ENCODE results near the gene ABCG4. TPM values are rescaled to one million over a fixed set of nuclear protein-coding genes. Genes with fewer than 3 reads are reported as not detected.

Gene ABCG4
- total RNA-seq, 1 experiment from 2014 or later: 0.39 TPM

GRCh38 chr11:119152043-119152442, 3.2 kb downstream of the ABCG4 start:
- in situ Hi-C loops (cut with HindIII; ENCODE audit: low pct_unique_long_range_greater_than_20kb, low sequenced_read_pairs): no loop called here
- Histone ChIP-seq H3K27me3 (ENCODE audit: control insufficient read depth, insufficient read depth, low read length) (no peaks in the 10 kb centered on the region), H3K4me3 (ENCODE audit: low read depth in 2 of 2, low read length in 2 of 2) (no peak overlapping the region), H3K9me3 (ENCODE audit: control insufficient read depth, insufficient read depth, low read depth, low read length) (no peaks in the 10 kb centered on the region), H3K27ac (ENCODE audit: low read length) (no peak overlapping the region), H3K4me1 (ENCODE audit: control insufficient read depth, insufficient read depth, low read length) (peaks cover 5% of the 10 kb centered on the region; the same call in 1 of the 2 replicates), H3K36me3 (ENCODE audit: control insufficient read depth, insufficient read depth, low read length) (no peaks in the 10 kb centered on the region)
- TF ChIP-seq SIN3A (IDR thresholded peaks at IDR 0.05; ENCODE audit: borderline replicate concordance, insufficient read depth, low read depth, low read length): no peak
- no peak for TF ChIP-seq REST (IDR thresholded peaks at IDR 0.05; ENCODE audit: insufficient read depth in 1 of 2, low read depth in 2 of 2, low read length in 1 of 2)
- TF ChIP-seq CTCF (IDR thresholded peaks at IDR 0.05): no peak; the same call in 1 of the 2 replicates
- no peak for TF ChIP-seq TCF7L2 (IDR thresholded peaks at IDR 0.05; ENCODE audit: low read depth, low read length)
- no peak for TF ChIP-seq POLR2AphosphoS5 (IDR thresholded peaks at IDR 0.05; ENCODE audit: low read depth, low read length)
- no TSS peak for BruUV-seq (replicated peaks)
- intact Hi-C loops (cut with micrococcal nuclease; ENCODE audit: unreplicated experiment): no loop called here
- CTCF ChIA-PET: interaction anchor here (1.1 kb wide), 2 partner anchors 17 to 18 kb away, joined by 3 read pairs; no protein-coding TSS in a partner anchor
- no peak for DNase-seq (ENCODE audit: low read depth, low spot score)
- POLR2A ChIA-PET: no interaction called here
- ATAC-seq: no peak

DNA sequence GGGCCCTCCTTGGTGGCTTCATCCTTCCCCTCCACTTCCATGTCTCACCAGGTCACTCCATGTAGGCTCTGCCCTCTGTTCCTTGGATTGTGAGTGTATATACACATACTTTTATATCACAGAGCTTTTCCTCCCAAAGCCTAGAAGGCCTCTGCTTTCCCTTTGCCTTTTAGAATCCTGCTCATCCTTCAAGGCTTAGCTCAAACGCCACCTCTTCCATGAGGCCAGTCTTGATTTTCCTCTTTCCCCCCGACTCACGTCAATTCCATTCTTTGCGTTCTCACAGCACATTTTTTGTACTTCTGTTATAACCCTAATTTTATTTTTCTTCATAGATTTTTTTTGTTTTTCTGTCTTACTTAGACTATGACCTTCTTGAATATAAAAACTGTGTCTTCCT, 3.8 kb downstream of the ABCG4 start:
- TF ChIP-seq POLR2AphosphoS5 (IDR thresholded peaks at IDR 0.05; ENCODE audit: low read depth, low read length) (no peak), CTCF (IDR thresholded peaks at IDR 0.05) (no peak), SIN3A (IDR thresholded peaks at IDR 0.05; ENCODE audit: borderline replicate concordance, insufficient read depth, low read depth, low read length) (no peak), TCF7L2 (IDR thresholded peaks at IDR 0.05; ENCODE audit: low read depth, low read length) (no peak), REST (IDR thresholded peaks at IDR 0.05; ENCODE audit: insufficient read depth in 1 of 2, low read depth in 2 of 2, low read length in 1 of 2) (no peak)
- POLR2A ChIA-PET: no interaction called here
- H3K27me3 ChIP-seq (ENCODE audit: control insufficient read depth, insufficient read depth, low read length): no peaks in the 10 kb centered on the region
- no peaks in the 10 kb centered on the region for H3K9me3 ChIP-seq (ENCODE audit: control insufficient read depth, insufficient read depth, low read depth, low read length)
- no TSS peak for BruUV-seq (replicated peaks)
- no peak overlapping the region for H3K4me3 ChIP-seq (ENCODE audit: low read depth in 2 of 2, low read length in 2 of 2)
- CTCF ChIA-PET: interaction anchor here (1.1 to 1.6 kb wide), 3 partner anchors 17 to 50 kb away, joined by 3 to 4 read pairs (median 3); partner anchors contain the start of gene DPAGT1
- no peaks in the 10 kb centered on the region for H3K36me3 ChIP-seq (ENCODE audit: control insufficient read depth, insufficient read depth, low read length)
- in situ Hi-C loops (cut with HindIII; ENCODE audit: low pct_unique_long_range_greater_than_20kb, low sequenced_read_pairs) (no loop called here), intact Hi-C loops (cut with micrococcal nuclease; ENCODE audit: unreplicated experiment) (no loop called here)
- ATAC-seq (no peak), DNase-seq (ENCODE audit: low read depth, low spot score) (no peak)
- no peak overlapping the region for H3K27ac ChIP-seq (ENCODE audit: low read length)
- H3K4me1 ChIP-seq (ENCODE audit: control insufficient read depth, insufficient read depth, low read length): peaks cover 5% of the 10 kb centered on the region; the same call in 1 of the 2 replicates

Data from Panc1 (cell line).